ENCODE measurements around the gene TUBB3. TPM values are rescaled to one million over a fixed set of nuclear protein-coding genes. Genes with fewer than 3 reads are reported as not detected.

Gene TUBB3
- total RNA-seq, 1 experiment from 2014 or later, result 173 TPM

GRCh38 chr16:89952551-89952950, 29.4 kb downstream of the TUBB3 start:
- no peaks in the 10 kb centered on the region for H3K9me2 ChIP-seq (ENCODE audit: insufficient read depth)
- BruUV-seq (replicated peaks), result TSS peak; percentile 19
- no peak overlapping the region for H3K4me3 ChIP-seq (replicated peaks in 1 of 2; ENCODE audit: low read depth in 1 of 2, low read length in 2 of 2)
- TF ChIP-seq ELF1 (IDR thresholded peaks at IDR 0.05; ENCODE audit: borderline replicate concordance, low read depth) (no peak), JUND (IDR thresholded peaks at IDR 0.05) (no peak), MAX (IDR thresholded peaks at IDR 0.05) (no peak), TCF7L2 (IDR thresholded peaks at IDR 0.05; ENCODE audit: borderline replicate concordance, extremely low read depth, insufficient read depth, insufficient read length) (no peak), POLR2AphosphoS5 (IDR thresholded peaks at IDR 0.05; ENCODE audit: low read depth, low read length) (no peak), CBX3 (IDR thresholded peaks at IDR 0.05; ENCODE audit: low read depth) (no peak), SRF (IDR thresholded peaks at IDR 0.05; ENCODE audit: low read depth) (no peak), CEBPB (IDR thresholded peaks at IDR 0.05; ENCODE audit: low read depth) (no peak), ZNF274 (IDR thresholded peaks at IDR 0.05; ENCODE audit: low read depth, low read length) (no peak), ZFX (IDR thresholded peaks at IDR 0.05) (no peak), EGR1 (IDR thresholded peaks at IDR 0.05; ENCODE audit: low read depth) (no peak), SP1 (IDR thresholded peaks at IDR 0.05; ENCODE audit: low read depth) (no peak), FOSL1 (IDR thresholded peaks at IDR 0.05; ENCODE audit: low read depth) (no peak), RAD21 (IDR thresholded peaks at IDR 0.05; ENCODE audit: low read depth) (no peak), ZBTB33 (IDR thresholded peaks at IDR 0.05; ENCODE audit: extremely low read depth, insufficient replicate concordance, low read length) (no peak), SIN3A (IDR thresholded peaks at IDR 0.05; ENCODE audit: low read depth) (no peak)
- no peaks in the 10 kb centered on the region for H3K9me3 ChIP-seq (ENCODE audit: control insufficient read depth in 1 of 2, insufficient read depth in 1 of 2, low read depth in 1 of 2, low read length in 2 of 2)
- RAD21 ChIA-PET (ENCODE audit: low non-redundant PET in 1 of 2, low total read pairs in 2 of 2, uncharacterized antibody in 2 of 2, unreplicated experiment in 2 of 2), result no interaction called here
- no peaks in the 10 kb centered on the region for H4K20me1 ChIP-seq (ENCODE audit: insufficient read depth)
- no peak overlapping the region for H2AFZ ChIP-seq (ENCODE audit: low read depth, low read length, poor library complexity, severe bottlenecking)
- H3K79me2 ChIP-seq (ENCODE audit: insufficient read depth, low read length), result peaks cover 48% of the 10 kb centered on the region
- no peaks in the 10 kb centered on the region for H3K27me3 ChIP-seq (ENCODE audit: insufficient read depth, low read length)
- CTCF ChIA-PET, result no interaction called here
- no peak for ATAC-seq
- intact Hi-C loops (cut with micrococcal nuclease), result no loop called here
- no peak overlapping the region for H3K4me2 ChIP-seq (ENCODE audit: low read length)
- peaks cover 11 to 17% of the 10 kb centered on the region in 2 experiments; a peak in 3 of 4 replicates for H3K36me3 ChIP-seq (ENCODE audit: control insufficient read depth in 1 of 2, insufficient read depth in 2 of 2, low read length in 2 of 2)
- DNase-seq (ENCODE audit: low read depth, low spot score), result no peak
- peaks cover 9 to 19% of the 10 kb centered on the region in 2 experiments; a peak in 3 of 4 replicates for H3K4me1 ChIP-seq (ENCODE audit: control insufficient read depth in 1 of 2, insufficient read depth in 2 of 2, low read length in 2 of 2)
- POLR2A ChIA-PET, result no interaction called here
- no peak overlapping the region for H3K27ac ChIP-seq (ENCODE audit: low read depth, low read length)
- H3K9ac ChIP-seq (ENCODE audit: low read length), result no peak overlapping the region

All from HCT116 (cell line).